ENCODE results near the gene MOCOS.

DNA sequence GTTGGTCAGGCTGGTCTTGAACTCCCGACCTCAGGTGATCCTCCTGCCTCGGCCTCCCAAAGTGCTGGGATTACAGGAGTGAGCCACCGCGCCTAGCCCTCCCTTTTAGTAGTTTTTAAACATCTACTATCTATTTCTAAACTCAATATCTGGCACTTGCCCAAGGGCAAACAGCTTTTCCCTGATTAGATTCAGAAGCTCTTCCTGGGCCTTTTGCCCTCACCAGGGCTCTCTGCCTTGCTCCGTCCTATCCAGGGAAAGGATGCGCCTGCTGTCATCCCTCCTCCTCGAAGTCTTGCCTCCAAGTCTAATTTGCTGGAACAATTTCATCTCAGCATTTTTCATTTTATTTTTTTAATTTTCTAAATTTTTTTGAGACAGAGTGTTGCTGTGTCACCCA lies 68.8 kb downstream of the MOCOS start:
- TF ChIP-seq, protein P1, sequence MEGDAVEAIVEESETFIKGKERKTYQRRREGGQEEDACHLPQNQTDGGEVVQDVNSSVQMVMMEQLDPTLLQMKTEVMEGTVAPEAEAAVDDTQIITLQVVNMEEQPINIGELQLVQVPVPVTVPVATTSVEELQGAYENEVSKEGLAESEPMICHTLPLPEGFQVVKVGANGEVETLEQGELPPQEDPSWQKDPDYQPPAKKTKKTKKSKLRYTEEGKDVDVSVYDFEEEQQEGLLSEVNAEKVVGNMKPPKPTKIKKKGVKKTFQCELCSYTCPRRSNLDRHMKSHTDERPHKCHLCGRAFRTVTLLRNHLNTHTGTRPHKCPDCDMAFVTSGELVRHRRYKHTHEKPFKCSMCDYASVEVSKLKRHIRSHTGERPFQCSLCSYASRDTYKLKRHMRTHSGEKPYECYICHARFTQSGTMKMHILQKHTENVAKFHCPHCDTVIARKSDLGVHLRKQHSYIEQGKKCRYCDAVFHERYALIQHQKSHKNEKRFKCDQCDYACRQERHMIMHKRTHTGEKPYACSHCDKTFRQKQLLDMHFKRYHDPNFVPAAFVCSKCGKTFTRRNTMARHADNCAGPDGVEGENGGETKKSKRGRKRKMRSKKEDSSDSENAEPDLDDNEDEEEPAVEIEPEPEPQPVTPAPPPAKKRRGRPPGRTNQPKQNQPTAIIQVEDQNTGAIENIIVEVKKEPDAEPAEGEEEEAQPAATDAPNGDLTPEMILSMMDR (IDR thresholded peaks at IDR 0.05 in 4 of 5, conservative IDR thresholded peaks at IDR 0.05 in 1 of 5): no peak
- TF ChIP-seq POLR2A (IDR thresholded peaks at IDR 0.05): no peak
